ENCODE data around the gene TINCR.

DNA sequence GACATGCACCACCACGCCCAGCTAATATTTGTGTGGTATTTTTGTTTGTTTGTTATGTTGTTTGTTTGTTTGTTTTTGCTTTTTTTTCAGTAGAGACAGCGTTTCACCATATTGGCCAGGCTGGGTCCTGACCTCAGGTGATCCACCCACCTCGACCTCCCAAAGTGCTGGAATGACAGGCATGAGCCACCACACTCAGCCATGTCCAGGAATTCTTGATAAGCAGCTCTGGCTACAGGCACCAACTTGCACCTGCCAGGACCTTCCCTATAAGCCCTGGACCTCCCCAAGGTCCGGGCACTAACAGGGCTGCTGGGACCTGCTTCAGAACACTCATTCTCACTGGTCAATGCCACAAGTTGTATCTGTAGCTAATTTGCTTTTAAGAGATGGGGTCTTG lies 48.7 kb downstream of the TINCR start:
- TF ChIP-seq POLR2A (IDR thresholded peaks at IDR 0.05; ENCODE audit: low read depth, low read length) (no peak), POLR2AphosphoS5 (IDR thresholded peaks at IDR 0.05; ENCODE audit: low read depth, low read length) (no peak), TAF1 (IDR thresholded peaks at IDR 0.05; ENCODE audit: low read depth, low read length) (no peak)
